H9 (cell line): ENCODE results near the gene SEMA3F. TPM values are rescaled to one million over a fixed set of nuclear protein-coding genes. Genes with fewer than 3 reads are reported as not detected.

ENCODE experiments used
- DNase-seq: peaks from one replicate; pipeline ENCODE4 v3.0.0-alpha.2; 2017
- H2AFZ ChIP-seq: one replicate; pipeline ENCODE4 v1.6.1; 2013; ENCODE audit warnings: mild to moderate bottlenecking, low read length, control low read depth, moderate library complexity
- H2AK5ac ChIP-seq: 2 replicates; pipeline ENCODE4 v1.6.1; 2013; ENCODE audit warnings: low read length, control low read depth, mixed read lengths; ENCODE audit not compliant: insufficient read length
- H2BK120ac ChIP-seq: one replicate; pipeline ENCODE4 v1.6.1; 2013; ENCODE audit warnings: low read depth, mild to moderate bottlenecking, low read length, control low read depth, inconsistent platforms; ENCODE audit not compliant: poor library complexity, severe bottlenecking
- H2BK12ac ChIP-seq: 2 replicates; pipeline ENCODE4 v1.6.1; 2013; ENCODE audit warnings: low read length, control low read depth, mixed read lengths, low read depth; ENCODE audit not compliant: insufficient read length
- H2BK15ac ChIP-seq: 2 replicates; pipeline ENCODE4 v1.6.1; 2013; ENCODE audit warnings: low read depth, low read length, control low read depth
- H2BK20ac ChIP-seq: one replicate; pipeline ENCODE4 v1.6.1; 2013; ENCODE audit warnings: low read depth, mild to moderate bottlenecking, low read length, control low read depth, inconsistent platforms; ENCODE audit not compliant: poor library complexity, severe bottlenecking
- H2BK5ac ChIP-seq: 2 replicates; pipeline ENCODE4 v1.6.1; 2013; ENCODE audit warnings: low read length, control low read depth, mixed read lengths; ENCODE audit not compliant: insufficient read length
- H3K14ac ChIP-seq: 2 replicates; pipeline ENCODE4 v1.6.1; 2013; ENCODE audit warnings: low read length, control low read depth; ENCODE audit not compliant: insufficient read depth
- H3K18ac ChIP-seq: 2 replicates; pipeline ENCODE4 v1.6.1; 2013; ENCODE audit warnings: low read depth, mild to moderate bottlenecking, mixed read lengths, low read length, control low read depth; ENCODE audit not compliant: insufficient read length
- H3K23ac ChIP-seq: 2 replicates; pipeline ENCODE4 v1.6.1; 2013; ENCODE audit warnings: low read length, control low read depth, mixed read lengths, low read depth; ENCODE audit not compliant: insufficient read length
- H3K23me2 ChIP-seq: 2 replicates; pipeline ENCODE4 v1.6.1; 2013; ENCODE audit warnings: low read depth, mild to moderate bottlenecking, mixed read lengths, low read length, control low read depth; ENCODE audit not compliant: insufficient read length, poor library complexity, severe bottlenecking
- H3K27ac ChIP-seq: 2 replicates; pipeline ENCODE4 v1.5.1; 2013; ENCODE audit warnings: low read length, control low read depth, mixed read lengths, low read depth; ENCODE audit not compliant: insufficient read length
- H3K27me3 ChIP-seq: 2 replicates; pipeline ENCODE4 v1.6.1; 2013; ENCODE audit warnings: low read length, control low read depth, inconsistent platforms; ENCODE audit not compliant: insufficient read depth
- H3K4ac ChIP-seq: 2 replicates; pipeline ENCODE4 v1.6.1; 2013; ENCODE audit warnings: low read depth, mild to moderate bottlenecking, control low read depth, inconsistent platforms, low read length, moderate library complexity
- H3K4me1 ChIP-seq: 2 replicates; pipeline ENCODE4 v1.6.1; 2013; ENCODE audit warnings: low read length, control low read depth, inconsistent platforms; ENCODE audit not compliant: insufficient read depth
- H3K4me2 ChIP-seq: 2 replicates; pipeline ENCODE4 v1.6.1; 2013; ENCODE audit warnings: low read length, control low read depth, mixed read lengths; ENCODE audit not compliant: insufficient read length, insufficient read depth
- H3K56ac ChIP-seq: 2 replicates; pipeline ENCODE4 v1.6.1; 2013; ENCODE audit warnings: low read depth, mild to moderate bottlenecking, mixed read lengths, low read length, control low read depth; ENCODE audit not compliant: insufficient read length
- H3K79me1 ChIP-seq: 2 replicates; pipeline ENCODE4 v1.6.1; 2013; ENCODE audit warnings: low read depth, mild to moderate bottlenecking, moderate library complexity, low read length, control low read depth, inconsistent platforms; ENCODE audit not compliant: insufficient read depth, poor library complexity, severe bottlenecking
- H3K79me2 ChIP-seq: 2 replicates; pipeline ENCODE4 v1.6.1; 2013; ENCODE audit warnings: low read length, control low read depth, inconsistent platforms; ENCODE audit not compliant: insufficient read depth
- H3K9ac ChIP-seq: 2 replicates; pipeline ENCODE4 v1.6.1; 2013; ENCODE audit warnings: low read length, control low read depth, mixed read lengths; ENCODE audit not compliant: insufficient read length; ENCODE audit errors: extremely low read depth
- H3K9me3 ChIP-seq: one replicate; pipeline ENCODE4 v1.6.1; 2013; ENCODE audit warnings: low read depth, low read length, inconsistent platforms; ENCODE audit not compliant: control insufficient read depth
- H3T11ph ChIP-seq: one replicate; pipeline ENCODE4 v1.6.1; 2013; ENCODE audit warnings: mild to moderate bottlenecking, low read length, control low read depth, inconsistent platforms
- H4K20me1 ChIP-seq: one replicate; pipeline ENCODE4 v1.6.1; 2013; ENCODE audit not compliant: control insufficient read depth, insufficient read length, insufficient read depth
- H4K5ac ChIP-seq: 2 replicates; pipeline ENCODE4 v1.6.1; 2013; ENCODE audit warnings: low read depth, mild to moderate bottlenecking, mixed read lengths, low read length, control low read depth; ENCODE audit not compliant: insufficient read length
- H4K8ac ChIP-seq: replicated peaks from 2 replicates; pipeline ENCODE4 v1.6.1; 2013; ENCODE audit warnings: low read length, control low read depth, mixed read lengths, low read depth; ENCODE audit not compliant: insufficient read length
- H4K91ac ChIP-seq: 2 replicates; pipeline ENCODE4 v1.6.1; 2013; ENCODE audit warnings: low read depth, mild to moderate bottlenecking, moderate library complexity, mixed read lengths, low read length, control low read depth; ENCODE audit not compliant: insufficient read length
- H3K27ac Mint-ChIP-seq, 3 experiments: 2 replicates in 2 of 3; 3 replicates in 1 of 3; pipeline ENCODE4 v1.8.0; 2020 to 2021; ENCODE audit warnings: mixed read lengths in 3 of 3, mild to moderate bottlenecking in 1 of 3, moderate library complexity in 1 of 3
- H3K27me3 Mint-ChIP-seq: 2 replicates; pipeline ENCODE4 v1.8.0; 2021; ENCODE audit warnings: low read depth, mild to moderate bottlenecking, moderate library complexity, mixed read lengths
- H3K36me3 Mint-ChIP-seq, 3 experiments: 2 replicates in 2 of 3; 3 replicates in 1 of 3; pipeline ENCODE4 v1.8.0; 2020 to 2021; ENCODE audit warnings: low read depth in 3 of 3, mixed read lengths in 3 of 3; ENCODE audit not compliant: insufficient read depth in 1 of 3
- H3K4me1 Mint-ChIP-seq, 2 experiments: 2 replicates each; pipeline ENCODE4 v1.8.0; 2020; ENCODE audit warnings: mixed read lengths in 2 of 2
- H3K4me3 Mint-ChIP-seq, 2 experiments: 2 replicates in 1 of 2; 3 replicates in 1 of 2; pipeline ENCODE4 v1.8.0; 2020 to 2021; ENCODE audit warnings: mild to moderate bottlenecking in 2 of 2, mixed read lengths in 2 of 2, moderate library complexity in 1 of 2
- H3K9me3 Mint-ChIP-seq, 2 experiments: 2 replicates in 1 of 2; 3 replicates in 1 of 2; pipeline ENCODE4 v1.8.0; 2020; ENCODE audit warnings: mild to moderate bottlenecking in 2 of 2, mixed read lengths in 2 of 2, moderate library complexity in 1 of 2
- CTCF ChIP-seq: fragments of 200-600 bp; sonication (generic); conservative IDR thresholded peaks from 3 replicates; pipeline ENCODE4 v1.8.0; 2021; ENCODE audit warnings: antibody characterized with exemption, mild to moderate bottlenecking
- WGBS: extraction: QIAGEN DNeasy Blood & Tissue Kit; methylation state at CpG from one replicate; pipeline ENCODE4 v1.1.7; 2013; ENCODE audit warnings: missing lambda C conversion rate, low lambda C conversion rate, mixed read lengths; ENCODE audit not compliant: insufficient read length; ENCODE audit errors: extremely low coverage; 5-methylcytosine and 5-hydroxymethylcytosine counted together
- total RNA-seq: library from RNA; stranded (reverse); gene quantifications from 2 replicates; pipeline ENCODE4 v1.2.1, GENCODE V29; 2021

The SEMA3F gene
- total RNA-seq, 1 experiment from 2014 or later, result 14.3 TPM

GRCh38 chr3:50162034-50162883, 7.1 kb downstream of the SEMA3F start:
- Histone ChIP-seq H4K5ac (no peak overlapping the region), H3K79me1 (peaks cover 2% of the 10 kb centered on the region), H3K79me2 (no peaks in the 10 kb centered on the region), H3K4me2 (no peak overlapping the region), H4K20me1 (no peaks in the 10 kb centered on the region), H3K9ac (no peak overlapping the region), H2BK5ac (no peak overlapping the region), H3K23me2 (peaks cover 1% of the 10 kb centered on the region), H3K27ac (no peak overlapping the region), H4K91ac (no peak overlapping the region), H4K8ac (no peak overlapping the region), H3K27me3 (no peaks in the 10 kb centered on the region), H2AK5ac (no peak overlapping the region), H3K23ac (no peak overlapping the region), H3K18ac (no peak overlapping the region), H2BK15ac (no peak overlapping the region), H2BK20ac (no peak overlapping the region), H3K9me3 (no peaks in the 10 kb centered on the region), H3K14ac (no peak overlapping the region), H3T11ph (no peak overlapping the region), H2BK120ac (no peak overlapping the region), H3K56ac (no peak overlapping the region), H3K4me1 (peaks cover 7% of the 10 kb centered on the region; the same call in 1 of the 2 replicates), H3K4ac (no peak overlapping the region), H2AFZ (no peak overlapping the region), H2BK12ac (no peak overlapping the region)
- H3K4me1 Mint-ChIP-seq, result peaks cover 36 to 53% of the 10 kb centered on the region in 2 experiments
- no peak for TF ChIP-seq CTCF
- H3K9me3 Mint-ChIP-seq, result no peaks in the 10 kb centered on the region
- no peak overlapping the region for H3K4me3 Mint-ChIP-seq
- WGBS, result no CpG with 5 or more reads among the region's 5 CpGs
- no peaks in the 10 kb centered on the region; the same call in 1 of the 2 replicates for H3K27me3 Mint-ChIP-seq
- DNase-seq, result no peak
- H3K36me3 Mint-ChIP-seq, result peaks cover 16 to 41% (median 29%) of the 10 kb centered on the region in 3 experiments; a peak in 6 of 7 replicates
- H3K27ac Mint-ChIP-seq, result peak overlapping the region in 2 of 3 experiments; percentile 24 to 40; a peak in 3 of 7 replicates
